NCI-H2227 treated with DMSO at 0.1 percent for 48 hours (cell line): ENCODE measurements around the gene CCBE1.
A peak's percentile ranks its signal among the peaks of the same experiment; 100 is the strongest.

Experiments used
- DNase-seq: peaks from one replicate; lab custom pipeline; 2025; lab: John Stamatoyannopoulos, UW

Gene CCBE1

DNA sequence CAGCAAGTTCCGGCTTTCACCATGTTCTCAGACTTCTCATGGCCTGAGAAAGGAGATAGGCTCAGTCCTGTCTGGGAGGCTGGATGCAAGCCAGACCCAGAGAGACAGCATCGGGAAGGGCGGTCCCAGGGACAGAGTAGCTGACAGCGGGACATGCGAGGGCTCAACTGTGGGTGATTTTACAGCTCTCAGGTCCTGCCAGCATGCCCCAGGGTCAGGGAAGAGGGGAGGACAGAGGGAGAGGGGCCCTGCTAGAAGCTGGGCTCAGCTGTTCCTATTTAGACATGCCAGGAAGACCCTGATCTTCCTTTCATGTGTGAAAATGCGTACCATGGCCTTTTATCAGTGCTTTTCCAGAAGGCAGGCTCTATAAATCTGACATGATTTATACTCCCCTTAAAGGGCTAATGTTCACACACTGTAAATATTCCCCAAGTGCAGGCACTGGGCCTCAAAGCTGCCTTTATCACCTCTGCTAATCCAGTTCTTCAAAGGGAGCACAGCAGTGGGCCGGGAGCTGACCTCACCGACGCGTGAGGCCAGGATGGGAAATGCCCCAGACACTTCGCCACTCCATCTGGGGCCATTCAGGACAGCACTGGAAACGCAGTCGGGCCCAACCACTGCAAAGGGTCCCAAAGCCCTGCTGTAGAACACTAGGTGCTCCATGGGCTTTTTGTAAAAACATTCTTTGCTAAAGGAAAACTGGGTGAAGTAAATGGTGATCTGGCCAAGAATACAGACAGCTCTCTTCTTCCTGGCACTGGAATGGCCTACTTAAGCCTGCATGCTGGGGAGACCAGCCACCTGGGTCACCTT lies 242.1 kb downstream of the CCBE1 start:
- no peak for DNase-seq

DNA sequence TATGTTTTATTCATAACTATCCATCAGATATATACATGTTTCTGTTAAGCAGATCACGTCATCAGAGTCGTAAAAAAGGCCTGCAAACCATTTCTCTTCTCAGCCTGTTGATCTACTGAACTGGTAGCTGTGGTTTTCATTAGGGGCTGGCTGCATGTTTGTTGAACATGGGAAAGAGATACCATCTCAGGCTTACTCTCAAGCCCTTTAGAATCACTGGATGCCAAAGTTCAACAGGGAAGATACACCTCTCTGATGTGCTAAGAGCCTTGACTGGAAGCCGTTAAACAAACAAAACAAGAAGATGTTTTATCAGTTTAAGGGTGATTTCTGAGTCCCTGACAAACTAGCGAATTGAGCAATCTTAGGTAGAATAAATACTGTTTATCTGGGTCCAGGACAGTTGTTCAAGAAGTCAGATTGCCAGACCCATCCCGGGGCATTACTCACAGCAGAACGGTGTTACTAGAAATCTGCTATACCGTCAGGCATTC lies 243.7 kb downstream of the CCBE1 start:
- DNase-seq: no peak

DNA sequence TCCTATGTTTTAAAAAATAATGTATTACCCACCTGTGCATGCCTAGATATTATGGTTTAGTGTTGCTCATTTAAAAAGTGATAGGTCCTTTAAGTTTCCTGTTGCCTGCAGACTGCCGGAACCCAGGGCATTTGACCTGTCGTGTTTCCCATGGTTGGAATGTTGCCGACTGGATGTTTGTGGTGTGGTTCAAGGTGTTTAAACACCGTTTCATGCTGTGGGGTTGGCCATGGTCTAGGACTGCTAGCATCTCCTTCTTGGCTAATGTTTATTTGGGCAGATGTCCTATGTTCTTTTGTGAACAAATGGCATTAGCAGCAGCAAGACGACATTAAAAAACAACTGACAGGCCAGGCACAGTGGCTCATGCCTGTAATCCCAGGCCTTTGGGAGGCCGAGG lies 245.3 kb downstream of the CCBE1 start:
- no peak for DNase-seq

DNA sequence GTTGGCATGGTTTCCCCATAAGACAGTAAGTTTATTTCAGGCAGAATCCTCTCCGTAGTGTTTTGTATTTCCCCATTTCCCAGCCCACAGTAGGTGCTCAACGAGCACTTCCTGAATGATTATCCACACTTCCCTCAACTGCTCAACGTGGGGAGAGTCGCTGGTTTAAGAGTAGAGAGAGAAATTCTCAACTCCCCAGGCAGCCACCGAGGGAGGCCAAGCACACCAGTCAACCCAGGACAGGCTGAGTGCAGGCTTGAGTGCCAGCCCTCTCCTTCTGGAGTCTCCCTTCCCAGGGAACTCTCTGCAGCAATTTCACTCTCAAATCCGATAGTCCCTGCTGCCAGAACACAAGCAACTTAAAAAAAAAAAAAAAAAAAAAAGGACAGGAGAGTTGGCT lies 246.2 kb downstream of the CCBE1 start:
- no peak for DNase-seq

DNA sequence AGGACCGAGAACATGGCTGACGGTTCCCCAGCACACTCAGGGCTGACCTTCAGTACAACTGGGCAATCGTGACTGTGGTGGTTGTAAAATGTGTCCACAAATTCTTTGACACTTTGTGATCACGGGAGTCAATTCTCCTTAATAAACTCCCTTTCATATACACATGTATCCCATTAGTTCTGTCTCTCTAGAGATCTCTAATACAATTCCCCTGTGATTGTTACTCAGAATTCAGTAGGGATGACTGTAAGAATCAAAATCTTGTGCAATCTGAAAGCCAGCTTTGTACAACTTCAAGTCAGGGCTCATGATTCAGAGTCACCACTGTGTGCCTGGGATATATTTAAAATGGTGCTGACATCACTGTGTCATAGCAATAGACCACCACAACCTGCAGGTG lies 248.7 kb downstream of the CCBE1 start:
- DNase-seq: no peak

DNA sequence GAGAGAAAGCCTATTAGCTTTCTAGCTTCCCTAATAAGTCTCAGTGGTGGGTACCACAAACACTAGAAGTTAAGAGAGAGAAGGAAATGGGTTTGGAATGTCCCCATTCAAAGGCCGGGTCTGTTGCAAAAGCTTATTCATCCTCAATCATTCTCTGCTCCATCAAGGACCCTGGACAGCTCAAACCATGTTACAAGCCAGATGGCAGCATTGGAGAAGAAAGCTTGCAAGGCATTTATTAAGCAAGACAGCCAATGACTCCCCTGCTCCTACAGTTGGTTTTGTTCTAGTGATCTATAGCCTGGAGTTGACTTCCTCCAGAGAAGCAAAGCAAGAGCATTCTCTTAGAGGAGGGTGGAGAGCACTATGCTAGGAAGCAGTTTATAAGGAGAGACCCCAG lies 251.2 kb downstream of the CCBE1 start:
- DNase-seq: no peak

DNA sequence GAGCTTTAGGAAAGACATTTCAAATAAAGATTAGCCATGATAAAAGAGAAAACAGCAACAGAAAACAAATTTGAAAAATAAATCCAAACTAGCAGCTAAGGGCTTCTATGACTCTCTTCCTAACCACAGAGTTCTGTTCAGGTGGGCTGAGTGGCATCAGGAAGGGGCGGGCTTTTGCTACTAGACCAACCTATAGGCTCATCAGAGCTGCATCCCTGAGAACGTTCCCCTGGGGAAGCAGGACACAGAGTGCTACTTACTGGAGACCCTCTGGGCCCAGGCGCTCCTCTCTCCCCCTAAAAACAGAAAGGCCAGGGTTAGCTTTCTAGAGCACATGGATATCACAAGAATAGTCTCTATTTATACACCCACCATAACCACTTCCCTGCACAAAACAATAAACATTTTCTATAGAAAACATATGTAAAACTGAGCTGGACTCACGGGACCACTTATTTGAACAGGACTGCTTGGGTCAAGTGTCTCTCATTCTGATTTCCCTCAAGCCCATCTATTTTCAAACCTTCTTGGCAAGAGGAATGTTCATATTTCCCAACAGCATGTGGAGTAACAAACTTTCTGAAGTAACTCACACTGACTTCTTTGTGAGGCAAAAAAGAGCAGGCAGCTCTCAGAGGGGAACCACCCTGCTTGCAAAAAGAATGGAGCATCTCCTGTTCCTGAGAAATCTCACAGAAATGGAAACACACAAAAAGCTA lies 259.2 kb downstream of the CCBE1 start:
- no peak for DNase-seq

DNA sequence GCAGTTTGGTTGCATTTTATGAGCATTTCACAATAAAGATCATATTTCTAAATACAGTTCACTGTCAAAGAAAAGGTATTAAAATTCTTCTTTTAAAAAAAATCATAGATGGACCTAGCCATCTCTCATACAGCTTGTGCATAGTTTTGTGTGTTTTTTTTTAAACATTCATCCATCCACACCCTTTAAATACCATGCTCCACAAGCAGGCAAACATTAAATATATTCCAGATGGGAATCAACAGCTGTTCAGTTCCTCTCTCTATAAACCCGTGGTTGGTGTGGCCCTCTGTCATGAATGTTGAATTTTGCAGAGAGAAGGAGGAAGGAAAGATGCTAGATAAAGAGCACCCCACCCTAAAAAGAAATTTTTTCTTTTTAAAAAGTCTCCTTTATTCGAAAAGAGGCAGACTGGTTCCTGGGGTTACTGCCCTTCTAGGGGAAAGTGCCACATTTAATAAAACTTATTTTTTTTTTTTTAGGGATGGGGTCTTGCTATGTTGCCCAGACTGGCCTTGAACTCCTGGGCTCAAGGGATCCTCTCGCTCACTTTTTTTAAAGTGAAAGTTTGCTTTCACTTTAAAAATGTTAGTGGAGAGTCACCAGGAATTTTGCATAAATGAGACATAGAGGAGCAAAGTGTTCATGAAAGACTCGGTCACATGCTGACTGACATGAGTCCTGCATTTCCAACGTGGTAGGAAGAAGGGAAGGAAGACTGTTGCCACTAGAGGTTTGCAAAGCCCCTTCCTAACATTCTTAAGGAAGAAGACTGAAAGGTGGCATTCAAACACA lies 264.2 kb downstream of the CCBE1 start:
- DNase-seq: no peak

DNA sequence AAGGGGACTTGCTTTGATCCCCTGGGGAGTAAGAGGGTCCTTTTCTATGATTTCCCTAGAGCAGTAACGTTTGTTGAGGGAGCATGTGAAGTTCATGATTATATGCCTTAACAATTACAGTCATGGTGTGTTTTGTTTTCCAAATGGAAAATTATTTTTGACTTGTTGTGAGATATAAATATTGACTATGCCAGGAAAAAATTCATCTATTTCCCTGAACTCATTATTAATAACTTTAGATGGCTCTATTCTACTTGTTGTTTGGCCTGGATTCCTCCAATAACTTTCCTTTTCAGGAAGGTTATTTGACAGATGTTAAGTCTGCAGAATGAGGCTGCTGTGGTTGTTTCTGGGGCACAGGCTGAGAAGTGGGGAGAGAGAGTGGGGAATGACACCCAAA lies 266.1 kb downstream of the CCBE1 start:
- no peak for DNase-seq

DNA sequence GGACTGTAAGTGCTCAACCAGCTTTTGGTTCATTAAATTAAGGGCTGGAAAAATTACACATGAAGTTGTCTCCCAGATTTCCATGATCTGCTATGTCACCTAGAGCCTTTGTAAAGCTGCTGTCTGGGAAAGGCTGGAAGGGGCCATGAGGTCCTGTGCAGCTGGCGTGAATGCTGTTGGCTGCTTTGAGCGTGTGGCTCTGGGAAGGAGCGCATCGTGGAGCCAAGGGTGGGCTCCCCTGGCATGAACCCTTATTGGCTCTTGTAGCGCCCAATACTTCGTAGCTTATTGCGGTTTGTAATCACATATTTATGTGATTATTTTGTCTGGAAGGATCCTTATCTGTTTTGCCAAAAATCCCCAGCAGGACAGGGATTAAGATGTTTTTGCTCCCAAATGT lies 267.6 kb downstream of the CCBE1 start:
- DNase-seq: no peak

DNA sequence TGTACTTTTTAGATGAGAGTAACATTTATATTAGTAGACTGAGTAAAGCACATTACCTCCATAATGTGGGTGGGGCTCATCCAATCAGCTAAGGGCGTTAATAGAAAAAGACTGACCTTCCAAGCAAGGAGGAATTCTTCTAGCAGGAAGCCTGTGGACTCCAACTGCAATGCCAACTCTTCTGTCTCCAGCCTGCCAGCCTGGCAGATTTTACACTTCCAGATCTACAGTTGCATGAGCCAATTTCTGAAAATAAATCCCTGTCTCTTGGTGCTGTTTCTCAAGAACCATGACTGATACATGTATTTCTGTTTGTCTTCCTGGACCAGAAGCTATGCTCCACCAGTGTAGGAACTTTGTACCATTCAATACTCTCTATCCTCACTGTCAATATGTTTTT lies 269.2 kb downstream of the CCBE1 start:
- no peak for DNase-seq

DNA sequence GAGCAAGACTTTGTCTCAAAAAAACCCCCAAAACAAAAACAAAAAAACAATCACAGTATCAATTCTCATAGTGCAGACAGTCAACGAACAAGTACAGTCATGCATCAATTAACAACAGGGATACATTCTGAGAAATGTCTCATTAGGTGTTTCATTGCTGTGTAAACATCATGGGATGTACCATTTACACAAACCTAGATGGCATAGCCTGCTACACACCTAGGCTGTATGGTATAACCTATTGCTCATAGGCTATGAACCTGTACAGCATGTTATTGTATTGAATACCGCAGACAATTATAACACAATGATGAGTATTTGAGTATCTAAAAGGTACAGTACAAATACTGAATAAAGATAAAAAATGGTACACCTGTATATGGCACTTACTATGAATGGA lies 270.4 kb downstream of the CCBE1 start:
- DNase-seq: no peak

DNA sequence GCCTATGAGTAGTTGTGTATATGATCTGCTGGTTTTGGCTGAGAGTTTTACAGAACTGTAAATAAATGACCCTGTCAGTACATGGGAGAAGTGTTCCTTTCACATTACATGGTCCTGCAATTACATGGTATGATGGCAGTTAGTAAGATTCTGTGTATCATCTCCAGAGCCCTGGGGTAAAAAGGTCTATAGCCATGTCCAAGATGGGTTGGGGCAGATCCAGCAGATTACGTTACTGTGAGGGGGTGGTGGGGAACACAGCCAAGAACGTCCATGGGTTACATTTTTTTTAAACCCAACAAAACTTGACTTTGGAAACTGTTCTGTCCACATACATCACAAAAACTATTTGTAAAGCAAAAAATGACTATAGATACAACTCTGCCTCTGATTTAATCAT lies 274.0 kb downstream of the CCBE1 start:
- DNase-seq: no peak

DNA sequence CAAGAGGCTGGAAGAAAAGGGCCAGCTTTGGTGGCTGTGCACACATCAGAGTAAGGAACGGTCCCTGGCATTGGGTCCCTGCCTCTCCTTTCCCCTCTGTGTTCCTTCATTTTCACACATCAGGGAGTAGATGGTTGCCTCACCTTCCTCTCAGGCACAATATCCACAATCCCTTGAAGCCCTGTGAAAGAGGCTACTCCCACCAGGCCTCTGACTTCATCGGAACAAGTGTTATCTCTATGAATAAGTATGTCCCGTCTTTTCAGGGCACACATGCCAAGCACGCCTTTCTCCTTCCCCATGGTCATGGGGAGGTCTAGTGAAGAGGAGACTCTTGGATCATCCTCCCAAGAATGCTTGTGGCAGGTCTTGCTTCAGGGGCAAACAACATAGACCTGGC lies 277.0 kb downstream of the CCBE1 start:
- no peak for DNase-seq

DNA sequence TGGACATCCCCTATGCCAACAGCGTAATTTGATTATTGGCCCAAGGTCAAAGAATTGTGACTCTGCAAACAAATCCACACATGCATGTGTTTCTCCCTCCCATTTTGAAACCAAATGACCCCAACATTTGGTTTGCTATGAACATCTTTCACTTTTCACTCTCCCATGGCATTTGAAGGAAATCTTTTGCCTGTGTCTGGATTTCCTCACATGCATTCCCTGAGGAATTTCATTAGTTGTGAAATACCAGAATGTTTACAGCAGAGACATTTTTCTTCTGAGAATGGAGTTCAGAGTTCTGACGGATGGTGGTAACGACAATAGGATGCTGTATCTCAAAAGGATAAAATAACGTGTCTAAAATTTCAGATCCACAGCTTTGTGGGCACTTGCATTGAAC lies 277.8 kb downstream of the CCBE1 start:
- DNase-seq: no peak

DNA sequence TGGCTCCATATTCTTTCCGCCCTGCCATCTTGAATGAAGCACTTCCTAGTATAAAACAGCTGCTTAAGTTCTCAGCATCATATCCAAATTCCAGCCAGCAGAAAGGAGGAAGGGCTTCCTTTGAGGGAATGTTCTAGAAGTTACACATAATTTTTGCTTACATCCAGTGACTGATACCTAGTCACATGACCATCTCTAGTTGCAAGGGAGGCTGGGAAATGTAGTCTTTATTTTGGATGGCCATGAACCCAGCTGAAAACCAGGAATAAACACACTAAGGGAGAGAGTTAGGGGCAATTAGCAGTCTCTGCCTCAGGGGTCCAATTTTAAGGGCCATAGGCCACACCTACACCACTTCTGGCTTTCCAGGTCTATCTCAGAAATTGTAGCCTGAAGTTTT lies 280.4 kb downstream of the CCBE1 start:
- DNase-seq: no peak

DNA sequence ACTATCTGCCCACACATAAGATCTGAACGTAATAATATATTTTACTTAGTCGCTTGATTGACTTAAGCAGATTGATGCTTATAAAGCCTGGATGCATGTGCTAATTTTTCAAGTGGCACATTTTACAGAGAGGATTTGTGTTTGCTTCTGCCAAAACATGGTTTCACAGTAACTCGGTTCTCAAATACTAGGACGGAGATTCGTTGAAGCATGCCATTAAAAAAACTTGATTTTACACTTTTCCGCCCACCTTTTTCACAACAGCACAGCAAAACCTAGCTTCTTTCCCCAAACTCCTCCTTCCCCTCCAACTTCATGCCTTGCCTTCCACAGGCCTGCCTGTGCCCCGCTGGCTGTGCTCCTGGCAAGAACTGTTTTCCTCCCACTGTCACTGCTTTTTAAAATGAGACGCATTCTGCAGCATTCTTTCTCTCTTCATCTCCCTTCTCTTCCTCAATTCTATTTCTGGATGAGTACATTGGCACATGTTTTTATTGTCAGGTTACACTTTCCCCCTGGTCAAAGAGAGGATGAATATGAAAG lies 283.0 kb downstream of the CCBE1 start:
- no peak for DNase-seq

DNA sequence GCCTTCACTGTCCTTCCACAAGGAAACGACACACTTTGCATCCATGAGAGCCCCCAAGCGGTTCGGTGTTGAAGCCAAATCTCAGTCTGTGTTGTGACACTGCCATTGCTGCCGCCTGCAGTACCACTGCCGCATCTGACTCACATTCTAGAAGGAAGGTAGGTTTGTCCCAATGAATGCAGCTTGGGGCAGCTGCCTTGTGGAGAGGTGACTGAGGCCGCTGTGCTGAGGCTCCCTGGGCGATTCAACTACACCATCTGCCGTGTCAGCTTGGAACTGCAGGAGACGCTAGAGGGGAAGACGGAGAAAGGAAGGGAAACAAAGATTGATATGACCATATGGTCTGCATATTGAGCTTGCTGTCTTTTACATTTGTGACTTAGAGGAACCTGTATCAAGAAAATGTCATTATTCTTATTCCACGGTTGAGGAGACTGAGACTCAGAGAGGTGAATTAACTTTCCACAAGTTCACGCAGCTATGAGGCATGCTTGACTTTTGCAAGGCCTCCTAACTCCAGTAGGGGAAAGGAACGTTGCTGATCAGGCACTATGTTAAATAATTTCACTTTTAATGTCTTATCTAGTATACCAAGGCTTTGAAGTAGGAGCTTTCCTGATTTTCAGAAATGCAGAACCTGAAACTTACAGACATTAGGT lies 294.7 kb downstream of the CCBE1 start:
- peak; percentile 95 for DNase-seq

DNA sequence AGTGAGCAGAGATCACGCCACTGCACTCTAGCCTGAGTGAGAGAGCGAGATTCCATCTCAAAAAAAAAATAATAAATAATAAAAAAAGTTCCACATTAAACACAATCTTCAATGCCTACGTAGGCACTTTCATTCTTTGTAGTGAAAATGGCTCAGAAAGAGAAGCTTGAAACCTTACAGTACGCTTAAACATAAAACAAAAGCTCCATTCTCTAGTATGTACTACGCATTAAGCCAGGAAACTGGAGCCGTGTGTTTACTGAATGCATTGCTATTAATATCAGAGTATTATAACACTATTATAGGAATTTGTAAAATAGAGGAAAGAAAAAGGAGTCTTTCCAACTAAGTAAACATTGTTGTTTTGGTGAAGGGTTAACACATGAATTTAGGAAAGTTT lies 296.8 kb downstream of the CCBE1 start:
- no peak for DNase-seq

DNA sequence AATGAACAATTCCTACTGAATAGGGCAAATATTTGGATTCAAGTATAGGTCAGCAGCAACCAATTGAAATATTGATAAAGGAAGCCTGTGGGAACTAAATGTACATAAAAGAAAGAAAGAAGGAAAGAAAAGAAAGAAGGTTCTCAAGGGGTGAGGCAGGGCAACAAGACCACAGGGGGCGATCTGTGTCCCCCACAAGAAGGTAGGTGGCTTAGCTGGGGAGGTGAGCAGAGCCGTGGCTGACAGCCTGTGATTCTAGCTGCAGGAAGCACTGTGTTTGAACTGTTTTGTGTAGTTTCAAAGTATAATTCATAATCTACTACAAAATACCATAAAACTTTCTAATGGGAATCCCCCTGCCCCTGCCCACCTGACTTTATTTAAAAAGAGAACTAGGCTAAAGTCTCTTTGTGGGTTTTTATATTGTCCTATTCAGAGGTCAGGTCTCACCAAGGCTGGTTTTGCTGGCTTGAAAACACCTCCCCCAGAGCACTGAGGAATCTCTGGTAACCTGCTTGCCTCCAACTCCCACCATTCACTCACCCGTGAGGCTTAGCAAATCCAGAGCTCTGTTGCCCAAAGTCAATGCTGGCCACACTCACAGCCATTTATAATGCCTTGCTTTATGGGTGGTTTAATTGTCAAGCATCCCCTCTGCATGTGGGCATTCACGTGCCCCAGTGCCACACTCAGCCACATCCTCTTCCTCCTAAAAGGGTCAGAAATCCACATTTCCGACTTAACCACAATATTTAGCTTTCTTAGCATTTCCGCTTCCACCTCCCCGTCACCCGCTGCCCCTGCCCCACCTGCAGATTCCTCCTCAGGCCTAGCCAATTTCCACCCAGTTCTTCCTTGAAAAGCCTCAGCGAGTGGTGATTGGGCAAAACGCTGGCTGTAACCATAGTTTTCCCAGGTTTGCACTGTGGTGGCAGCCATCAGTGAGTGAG lies 301.7 kb downstream of the CCBE1 start:
- no peak for DNase-seq

DNA sequence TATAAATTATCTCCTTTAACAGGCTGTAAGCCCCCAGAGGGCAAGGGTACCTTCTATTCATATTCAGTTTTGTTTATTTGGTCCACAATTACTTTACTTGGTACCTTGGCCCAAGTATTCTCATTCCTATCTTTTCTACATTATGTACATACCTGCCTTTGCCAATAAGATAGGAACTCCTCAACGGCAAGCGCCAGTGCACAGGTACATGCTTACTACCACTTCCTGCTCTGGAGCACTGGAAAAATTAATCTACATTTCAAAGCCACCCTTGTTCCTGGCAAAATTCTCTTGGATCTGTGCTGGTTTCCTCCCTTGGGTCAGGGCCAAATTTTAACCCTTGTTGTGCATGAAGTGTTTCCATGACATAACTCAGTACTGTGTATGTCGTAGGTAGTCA lies 303.8 kb downstream of the CCBE1 start:
- no peak for DNase-seq
